ENCODE results near the gene PALS1.
"Not testable (repeated sequence)": the region's sequence is repeated elsewhere in the genome, so short reads cannot be mapped to it uniquely, and the experiment has no call there.

- not testable (repeated sequence) for TF ChIP-seq ZNF274 (IDR thresholded peaks at IDR 0.05; ENCODE audit: low read depth, low read length); YY1 (IDR thresholded peaks at IDR 0.05; ENCODE audit: insufficient read depth, insufficient read length); SUZ12 (IDR thresholded peaks at IDR 0.05; ENCODE audit: extremely low read depth, insufficient read depth, insufficient read length)
These were observed 32.0 kb downstream of the PALS1 start for GRCh38 chr14:67273281-67273680.

Measured in NT2/D1 (cell line).